HPDE6-E6E7 (cell line): ENCODE measurements around the gene CHI3L2.

ENCODE experiments used
- DNase-seq: peaks from one replicate; pipeline ENCODE4 v3.0.0; 2011; ENCODE audit warnings: missing footprints; ENCODE audit errors: extremely low spot score

The CHI3L2 gene

GRCh38 chr1:111251570-111251969 is 24.1 kb downstream of the CHI3L2 start:
- no peak for DNase-seq

GRCh38 chr1:111252786-111253185 is 25.3 kb downstream of the CHI3L2 start:
- no peak for DNase-seq

- no peak for DNase-seq
Measured at GRCh38 chr1:111253876-111254275, 26.4 kb downstream of the CHI3L2 start.

GRCh38 chr1:111256988-111257658 is 29.6 kb downstream of the CHI3L2 start:
- no peak for DNase-seq

- DNase-seq = no peak
Measured at GRCh38 chr1:111267801-111268508, 40.4 kb downstream of the CHI3L2 start.

GRCh38 chr1:111269825-111270406 is 42.4 kb downstream of the CHI3L2 start:
- no peak for DNase-seq

- DNase-seq = no peak
Measured at GRCh38 chr1:111270771-111271463, 43.4 kb downstream of the CHI3L2 start.

GRCh38 chr1:111271464-111271801 is 43.9 kb downstream of the CHI3L2 start:
- DNase-seq = no peak

GRCh38 chr1:111272081-111272480 is 44.6 kb downstream of the CHI3L2 start:
- no peak for DNase-seq

- no peak for DNase-seq
Measured at GRCh38 chr1:111274653-111275052, 47.1 kb downstream of the CHI3L2 start.

- DNase-seq = no peak
Measured at GRCh38 chr1:111275079-111275478, 47.6 kb downstream of the CHI3L2 start.

GRCh38 chr1:111275780-111276433 is 48.4 kb downstream of the CHI3L2 start:
- no peak for DNase-seq

- DNase-seq = no peak
Measured at GRCh38 chr1:111279144-111279543, 51.6 kb downstream of the CHI3L2 start.

- DNase-seq = no peak
Measured at GRCh38 chr1:111280267-111280666, 52.8 kb downstream of the CHI3L2 start.

GRCh38 chr1:111281411-111281810 is 53.9 kb downstream of the CHI3L2 start:
- no peak for DNase-seq

GRCh38 chr1:111283838-111284237 is 56.3 kb downstream of the CHI3L2 start:
- no peak for DNase-seq

- no peak for DNase-seq
Measured at GRCh38 chr1:111285879-111286278, 58.4 kb downstream of the CHI3L2 start.

GRCh38 chr1:111286912-111287311 is 59.4 kb downstream of the CHI3L2 start:
- DNase-seq = no peak

- no peak for DNase-seq
Measured at GRCh38 chr1:111289371-111289770, 61.9 kb downstream of the CHI3L2 start.

- DNase-seq = no peak
Measured at GRCh38 chr1:111290104-111290503, 62.6 kb downstream of the CHI3L2 start.

GRCh38 chr1:111290630-111291029 is 63.1 kb downstream of the CHI3L2 start, which contains the start of gene CHIA:
Gene CHIA, plus strand, starts transcription at chr1:111290851. Its CDS starts 19,617 bp downstream, at chr1:111310468.
- no peak for DNase-seq
